ENCODE data around the gene RAC3.

RAC3 gene

DNA sequence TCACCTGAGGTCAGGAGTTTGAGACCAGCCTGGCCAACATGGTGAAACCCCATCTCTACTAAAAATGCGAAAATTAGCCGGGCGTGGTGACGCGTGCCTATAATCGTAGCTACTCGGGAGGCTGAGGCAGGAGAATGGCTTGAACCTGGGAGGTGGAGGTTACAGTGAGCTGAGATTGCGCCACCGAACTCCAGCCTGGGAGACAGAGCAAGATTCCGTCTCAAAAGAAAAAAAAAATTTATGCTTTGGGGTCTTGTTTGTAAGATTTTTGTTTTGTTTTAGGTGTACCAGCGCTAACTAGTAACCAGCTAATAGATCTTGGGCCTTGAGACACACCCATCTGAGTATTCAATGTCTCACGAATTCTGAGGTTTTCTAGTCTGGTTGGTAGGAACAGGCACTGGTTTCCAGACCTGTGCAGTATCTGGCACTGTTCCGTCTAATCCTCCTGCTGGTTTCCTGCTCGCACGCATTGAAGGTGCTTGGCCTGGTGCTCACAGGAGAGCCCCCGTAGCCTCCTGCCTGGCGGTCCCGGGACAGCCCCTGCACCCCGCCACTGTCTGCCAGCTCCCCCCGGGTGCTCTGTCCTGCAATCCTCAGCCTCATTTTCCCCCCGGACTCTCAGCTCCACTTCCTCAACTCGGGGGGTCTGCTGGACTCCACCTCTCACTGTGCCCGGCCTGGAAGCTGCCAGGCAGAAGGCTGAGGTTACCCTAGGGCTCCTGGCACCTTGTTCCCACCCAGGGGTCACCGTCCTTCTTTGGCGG is 44.7 kb downstream of the RAC3 start:
- no peak for DNase-seq (ENCODE audit: low read depth, low spot score)

DNA sequence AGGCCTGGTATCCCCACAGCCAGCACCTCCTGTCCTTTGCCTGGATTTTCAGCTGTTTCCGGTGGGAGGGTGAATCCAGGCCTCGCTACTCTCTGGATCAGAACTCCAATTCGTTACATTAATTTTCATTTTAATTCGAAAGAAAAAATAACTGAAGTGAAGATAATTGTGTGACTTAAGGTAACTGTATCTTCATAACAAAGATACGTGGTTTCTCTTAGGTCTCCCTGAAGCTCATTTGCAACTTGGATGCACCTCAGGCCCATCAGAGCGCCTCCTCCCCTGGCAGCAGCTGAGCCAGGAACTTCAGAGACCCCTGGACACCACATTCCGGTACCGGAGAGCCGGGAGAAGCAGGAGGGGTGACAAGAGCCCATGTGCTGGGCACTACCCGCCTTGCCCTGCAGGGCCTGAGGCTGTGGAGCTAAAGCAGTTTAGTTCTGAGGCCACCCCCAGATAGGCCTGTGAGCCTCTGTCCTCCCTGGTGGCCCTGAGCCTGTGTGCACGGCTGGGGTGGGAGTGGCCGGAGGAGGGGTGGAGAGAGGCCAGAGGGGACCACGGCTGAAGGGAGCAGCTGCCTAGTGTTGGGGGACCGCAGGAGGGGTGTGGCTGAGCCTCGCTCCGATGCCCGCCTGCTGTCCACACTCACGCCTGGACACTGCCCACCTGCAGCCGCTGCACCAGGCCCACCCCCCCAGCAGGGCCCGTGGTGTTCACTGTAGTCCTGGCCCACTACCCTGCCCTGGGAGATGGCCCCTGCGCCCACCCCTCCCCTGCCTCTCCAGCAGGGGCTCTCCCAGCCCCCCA is 45.5 kb downstream of the RAC3 start:
- no peak for DNase-seq (ENCODE audit: low read depth, low spot score)

DNA sequence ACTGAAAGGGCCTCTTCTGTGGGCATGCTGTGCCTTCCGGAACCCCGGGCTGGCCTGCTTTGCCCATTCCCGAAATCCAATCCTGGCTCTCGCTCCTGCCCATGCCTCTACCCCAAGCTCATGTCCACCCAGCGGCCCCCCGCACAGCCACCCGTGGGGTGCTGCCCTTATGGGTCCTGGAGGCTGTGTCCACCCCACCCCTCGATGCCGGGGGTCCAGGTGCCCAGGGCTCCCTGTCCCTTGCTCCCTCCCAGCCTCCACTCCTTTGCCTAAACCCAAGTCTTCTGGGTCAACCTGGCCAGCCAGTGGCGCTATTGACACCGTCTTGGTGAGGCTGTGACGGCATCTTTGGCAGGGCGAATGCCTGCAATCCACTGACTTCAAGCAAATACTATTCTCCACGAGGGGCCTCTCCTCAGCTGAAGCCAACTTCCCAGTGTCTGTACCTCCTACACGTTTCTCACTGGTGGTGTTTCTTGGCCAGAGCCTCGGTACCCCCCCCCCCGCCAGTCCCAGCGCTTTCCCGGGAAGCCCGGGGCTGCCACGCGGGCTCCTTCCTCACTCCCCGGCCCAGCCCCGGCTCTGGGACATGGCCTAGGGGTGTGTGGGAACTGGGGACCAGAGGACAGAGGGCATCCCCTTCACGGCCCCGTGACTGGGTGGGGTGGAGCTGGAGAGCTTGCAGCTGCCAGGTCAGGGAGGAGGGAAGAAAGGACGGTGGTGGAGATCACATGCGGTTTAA is 46.3 kb downstream of the RAC3 start:
- no peak for DNase-seq (ENCODE audit: low read depth, low spot score)

DNA sequence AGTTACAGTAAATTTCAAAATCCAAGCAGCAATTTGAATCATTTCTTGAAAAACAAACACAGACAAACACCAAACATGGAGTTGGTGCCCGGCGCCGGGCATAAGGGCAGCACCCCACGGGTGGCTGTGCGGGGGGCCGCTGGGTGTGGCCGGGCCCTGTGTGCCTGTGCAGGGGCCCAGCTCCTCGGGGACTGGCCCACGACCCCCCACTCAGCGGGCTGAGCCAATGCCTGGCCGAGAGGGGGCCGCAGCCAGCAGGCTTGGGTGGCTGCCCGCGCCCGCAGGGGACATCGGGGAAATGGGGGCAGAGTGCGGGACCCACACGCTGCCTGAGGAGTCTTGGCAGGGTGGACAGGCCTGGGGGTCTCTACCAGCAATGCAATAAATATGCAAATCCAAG is 47.0 kb downstream of the RAC3 start:
- no peak for DNase-seq (ENCODE audit: low read depth, low spot score)

DNA sequence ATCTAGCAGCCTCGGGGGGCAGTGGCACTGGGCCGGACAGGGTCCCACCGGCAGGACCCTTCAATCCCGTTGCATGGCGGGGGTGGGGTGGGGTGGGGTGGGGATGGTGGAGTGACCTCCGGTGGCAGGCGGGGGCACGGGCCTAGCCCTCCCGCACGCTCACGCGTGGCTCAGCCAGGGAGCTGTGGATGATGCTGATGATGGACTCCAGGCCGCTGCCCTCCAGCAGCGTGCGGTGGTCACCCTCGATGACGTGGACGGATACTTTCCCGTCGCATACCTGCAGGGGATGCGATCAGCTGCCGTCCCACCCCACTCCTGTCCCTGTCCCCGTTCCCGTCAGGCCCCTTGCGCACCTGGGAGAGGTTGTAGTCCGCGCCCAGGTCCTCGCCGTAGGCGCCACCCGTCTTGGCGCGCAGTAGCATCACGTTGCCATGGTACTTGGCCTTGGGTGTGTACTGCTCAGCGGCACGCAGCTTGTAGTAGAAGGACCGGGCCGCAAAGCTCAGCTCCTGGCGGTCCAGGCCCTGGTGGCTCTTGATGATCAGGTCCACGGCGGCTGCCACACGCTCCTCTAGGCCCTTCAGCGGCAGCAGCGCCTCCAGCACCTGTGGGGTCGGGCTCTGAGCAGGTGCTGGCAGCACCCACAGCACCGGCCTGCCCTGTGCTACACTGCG is 47.7 kb downstream of the RAC3 start:
- DNase-seq (ENCODE audit: low read depth, low spot score): no peak

DNA sequence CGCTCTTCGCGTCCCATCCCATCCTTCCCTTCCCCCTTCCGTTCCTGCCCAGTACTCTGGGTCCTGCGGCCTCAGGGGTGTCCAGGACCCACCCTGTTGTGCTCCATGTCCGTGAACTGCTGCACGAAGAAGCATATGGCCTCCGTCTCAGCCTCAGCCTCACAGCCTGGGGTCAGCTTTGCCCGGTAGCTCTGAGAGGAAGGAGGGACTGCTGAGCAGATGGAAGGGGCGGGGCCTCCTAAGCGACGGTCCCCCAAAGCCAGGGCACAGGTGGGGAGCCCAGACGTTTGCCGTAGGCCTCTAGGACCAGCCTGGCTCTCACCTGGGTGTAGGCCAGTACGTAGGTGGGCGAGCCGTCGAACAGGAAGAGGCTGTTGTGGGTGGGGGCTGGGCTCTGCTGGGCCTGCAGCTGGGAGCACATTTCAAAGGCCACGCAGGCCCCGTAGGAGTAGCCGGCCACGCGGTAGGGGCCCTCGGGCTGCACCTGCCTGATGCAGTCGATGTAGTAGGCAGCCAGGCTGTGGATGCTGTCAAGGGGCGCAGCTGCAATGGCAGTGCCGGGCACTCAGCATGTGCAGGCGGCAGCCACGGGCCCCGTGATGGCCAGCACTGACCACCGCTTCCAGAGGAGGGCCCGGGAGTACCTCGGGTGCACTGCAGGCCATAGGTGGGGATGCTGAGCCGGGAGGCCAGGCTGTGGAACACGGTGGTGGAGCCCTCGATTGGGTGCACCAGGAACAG is 48.7 kb downstream of the RAC3 start:
- no peak for DNase-seq (ENCODE audit: low read depth, low spot score)

DNA sequence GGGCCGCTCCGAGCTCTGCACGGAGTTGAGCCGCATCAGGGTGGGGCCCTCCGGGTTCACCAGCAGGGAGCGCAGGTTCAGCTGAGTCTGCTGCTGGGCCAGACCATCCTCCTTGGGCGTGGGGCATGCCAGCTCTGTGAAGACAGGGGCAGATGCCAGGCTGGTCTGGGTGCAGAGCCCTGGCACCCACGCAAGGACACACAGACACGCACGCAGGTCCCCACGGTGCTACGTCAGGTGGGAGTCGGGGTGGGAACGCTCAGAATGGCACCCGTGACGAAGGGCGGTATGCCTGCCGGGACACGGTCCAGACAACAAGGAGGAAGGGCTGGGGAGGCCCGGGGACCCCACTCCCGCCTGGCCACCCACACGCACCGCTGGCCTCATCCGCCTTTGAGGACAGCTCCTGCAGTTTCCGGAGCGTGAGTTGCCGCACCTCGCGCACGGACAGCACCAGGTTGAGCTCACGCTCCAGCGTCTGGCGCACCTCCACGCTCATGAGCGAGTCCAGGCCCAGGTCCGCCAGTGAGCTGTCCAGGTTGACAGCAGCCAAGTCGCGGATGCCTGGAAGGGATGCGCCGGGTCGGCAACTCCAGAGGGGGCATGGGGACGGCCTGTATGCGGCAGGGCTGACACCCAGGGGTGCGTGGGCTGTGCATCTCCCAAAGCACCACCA is 49.4 kb downstream of the RAC3 start:
- DNase-seq (ENCODE audit: low read depth, low spot score): no peak

DNA sequence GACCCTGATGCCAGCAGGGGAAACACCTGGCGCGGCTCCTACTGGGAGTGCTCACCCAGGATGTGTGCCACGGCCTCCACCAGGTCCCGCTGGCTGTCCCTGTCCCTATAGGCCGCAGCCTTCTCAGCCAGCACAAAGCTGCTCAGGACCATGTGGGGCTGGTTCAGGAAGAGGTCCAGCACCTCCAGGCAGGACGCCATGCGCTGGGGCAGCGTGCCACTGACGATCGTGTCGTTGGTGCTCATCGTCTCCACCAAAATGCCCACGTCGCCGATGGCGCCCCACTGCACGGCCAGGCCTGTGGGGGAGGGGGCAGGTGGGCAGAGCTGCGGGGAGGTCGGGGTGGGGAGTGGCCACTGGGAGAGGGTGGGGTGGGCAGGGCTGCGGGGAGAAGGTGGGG is 50.1 kb downstream of the RAC3 start:
- no peak for DNase-seq (ENCODE audit: low read depth, low spot score)

DNA sequence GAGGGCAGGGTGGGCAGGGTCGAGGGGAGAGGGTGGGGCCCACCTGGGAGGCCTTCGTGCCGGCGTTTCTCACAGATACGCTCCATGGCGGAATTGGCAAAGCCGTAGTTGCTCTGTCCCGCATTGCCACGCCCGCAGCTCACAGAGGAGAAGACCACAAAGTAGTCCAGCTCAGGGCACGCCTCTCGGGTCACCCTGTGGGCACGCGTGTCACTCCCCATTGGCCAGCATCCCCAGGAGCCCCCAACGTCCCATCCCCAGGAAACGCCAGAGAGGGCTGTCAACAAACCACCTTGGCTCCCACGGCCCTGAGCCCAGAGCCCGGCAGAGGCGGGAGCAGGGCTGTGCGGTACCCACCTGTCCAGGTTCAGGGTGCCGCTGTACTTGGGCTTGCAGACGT is 50.5 kb downstream of the RAC3 start:
- DNase-seq (ENCODE audit: low read depth, low spot score): no peak

DNA sequence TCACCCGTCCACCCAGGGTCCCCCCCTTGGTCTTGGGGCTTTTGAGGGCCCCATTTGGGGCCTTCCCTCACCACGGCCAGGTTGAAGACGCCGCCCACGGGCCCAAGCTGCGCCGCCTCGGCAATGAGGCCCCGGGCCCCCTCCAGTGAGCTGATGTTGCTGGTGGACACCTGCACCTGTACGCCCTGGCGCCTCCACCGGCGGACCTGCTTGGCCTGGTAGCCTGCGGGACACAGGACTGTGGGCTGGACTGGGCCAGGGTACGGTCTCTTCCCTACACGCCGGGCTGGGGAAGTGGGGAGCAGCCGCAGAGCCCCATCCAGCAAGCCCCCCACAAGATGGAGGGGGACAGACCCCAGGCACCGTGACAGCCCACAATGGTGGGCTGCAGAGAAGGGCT is 51.0 kb downstream of the RAC3 start:
- no peak for DNase-seq (ENCODE audit: low read depth, low spot score)

DNA sequence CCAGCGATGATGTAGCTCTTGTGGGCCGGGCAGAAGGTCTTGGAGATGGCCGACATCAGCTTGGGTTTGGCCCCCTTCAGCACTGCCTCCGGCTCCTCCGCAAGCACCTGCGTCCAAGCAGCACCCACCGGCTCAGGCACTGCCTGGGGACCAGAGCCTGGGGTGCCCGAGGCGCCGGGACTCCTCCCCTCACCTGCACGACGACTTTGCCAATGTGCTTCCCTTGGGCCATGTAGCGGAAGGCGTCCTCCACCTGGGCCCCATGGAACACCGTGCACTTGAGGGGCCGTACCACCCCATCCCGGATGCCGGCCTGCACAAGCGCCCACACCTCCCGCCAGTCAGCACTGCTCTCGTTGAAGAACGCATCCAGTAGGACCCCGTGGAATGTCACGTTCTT is 51.5 kb downstream of the RAC3 start:
- DNase-seq (ENCODE audit: low read depth, low spot score): no peak
